Activated naive CD4-positive, alpha-beta T cell treated with anti-CD3 and anti-CD28 coated beads, Interleukin-2, amount 50 U/mL, for 16 hours (primary cell): Measurements from ENCODE around the gene STUB1.

Experiments used
- DNase-seq: peaks from one replicate; pipeline ENCODE4 v3.0.0-alpha.2; 2020

Gene STUB1

DNA sequence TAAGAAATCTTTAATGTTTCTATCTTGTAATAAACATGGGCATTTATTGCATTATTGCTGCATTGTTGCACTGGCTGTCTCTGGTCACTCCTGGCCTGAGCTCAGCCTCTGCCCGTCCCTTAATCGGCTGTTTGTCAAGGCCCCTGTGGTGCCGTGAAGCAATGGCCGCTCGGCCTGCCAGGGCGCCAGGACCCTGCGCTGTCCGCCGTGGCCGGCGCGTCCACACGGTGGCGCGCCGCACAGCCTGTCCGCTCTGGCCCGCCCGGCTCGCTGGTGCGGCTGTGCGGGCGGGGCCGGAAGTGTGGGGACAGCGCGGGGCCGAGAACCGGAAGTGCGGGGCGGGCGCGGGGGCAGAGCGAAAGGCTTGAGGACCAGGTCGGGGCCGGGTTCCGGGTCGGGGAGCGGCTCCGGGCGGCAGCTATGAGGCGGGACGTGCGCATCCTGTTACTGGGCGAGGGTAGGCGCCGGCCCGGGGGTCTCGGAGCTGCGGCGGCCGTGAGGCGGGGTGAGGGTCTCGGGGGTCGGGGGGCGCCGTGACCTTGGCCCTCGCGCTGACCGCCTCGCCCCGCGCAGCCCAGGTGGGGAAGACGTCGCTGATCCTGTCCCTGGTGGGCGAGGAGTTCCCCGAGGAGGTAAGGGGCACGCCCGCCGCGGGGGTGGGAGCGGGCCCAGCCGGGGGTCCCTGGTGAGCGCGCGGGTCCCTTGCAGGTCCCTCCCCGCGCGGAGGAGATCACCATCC, 12.3 kb upstream of the STUB1 start, which contains the start of gene RHOT2:
RHOT2 (plus strand) TSS at position 353 of the 739 bp plus-strand sequence; CDS start at position 421, 68 bp downstream.
- peak; percentile 93 for DNase-seq

DNA sequence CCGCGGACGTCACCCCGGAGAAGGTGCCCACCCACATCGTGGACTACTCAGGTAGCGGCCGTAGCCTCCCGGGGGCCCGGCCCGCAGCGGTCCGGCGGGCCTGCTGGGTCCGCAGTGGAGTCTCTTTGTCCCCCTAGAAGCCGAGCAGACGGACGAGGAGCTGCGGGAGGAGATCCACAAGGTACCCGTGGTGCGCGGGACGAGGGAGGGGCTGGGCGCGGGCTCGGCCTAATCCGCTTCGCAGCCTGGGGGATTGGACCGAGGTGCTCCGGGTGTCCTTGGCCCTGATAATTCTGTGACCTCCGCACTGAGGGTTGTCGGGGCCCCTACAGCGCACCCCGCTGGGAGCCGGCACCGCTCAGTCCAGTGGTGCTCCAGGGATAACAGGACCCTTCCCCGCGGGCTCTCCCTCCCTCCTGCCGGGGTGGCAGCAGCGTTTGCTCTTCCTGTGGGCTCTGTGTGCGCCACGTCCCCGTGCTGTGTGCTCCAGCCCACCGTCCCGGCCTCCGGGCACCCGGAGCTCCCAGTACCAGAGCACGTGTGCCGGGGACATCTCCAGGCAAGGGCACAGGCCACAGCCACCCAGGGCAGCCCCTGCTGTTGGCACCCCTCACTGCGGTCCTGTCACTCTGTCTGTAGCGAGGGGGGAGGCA, 11.6 kb upstream of the STUB1 start:
- DNase-seq, result no peak

DNA sequence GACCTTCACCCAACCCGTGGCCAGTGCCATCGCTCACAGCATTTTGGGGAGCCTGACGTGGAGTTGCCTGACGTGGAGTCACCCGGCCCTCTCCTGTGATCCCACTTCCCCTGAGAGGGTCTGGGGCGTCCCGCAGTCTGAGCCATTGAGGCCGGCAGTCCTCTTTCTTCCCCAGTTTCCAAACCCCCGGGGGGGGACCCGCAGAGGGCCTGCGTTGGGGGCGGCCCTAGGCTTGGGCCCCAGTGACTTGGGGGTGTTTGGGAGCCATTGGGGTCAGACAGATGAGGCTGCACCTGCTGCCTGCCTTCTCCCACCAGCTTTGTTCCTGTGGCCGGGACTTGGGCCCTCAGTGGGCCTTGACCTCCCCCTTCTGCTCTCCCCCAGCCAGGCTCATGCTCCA, 10.5 kb upstream of the STUB1 start:
- no peak for DNase-seq

- DNase-seq, result no peak
Observed at GRCh38 chr16:670485-671352, 9.5 kb upstream of the STUB1 start.

DNA sequence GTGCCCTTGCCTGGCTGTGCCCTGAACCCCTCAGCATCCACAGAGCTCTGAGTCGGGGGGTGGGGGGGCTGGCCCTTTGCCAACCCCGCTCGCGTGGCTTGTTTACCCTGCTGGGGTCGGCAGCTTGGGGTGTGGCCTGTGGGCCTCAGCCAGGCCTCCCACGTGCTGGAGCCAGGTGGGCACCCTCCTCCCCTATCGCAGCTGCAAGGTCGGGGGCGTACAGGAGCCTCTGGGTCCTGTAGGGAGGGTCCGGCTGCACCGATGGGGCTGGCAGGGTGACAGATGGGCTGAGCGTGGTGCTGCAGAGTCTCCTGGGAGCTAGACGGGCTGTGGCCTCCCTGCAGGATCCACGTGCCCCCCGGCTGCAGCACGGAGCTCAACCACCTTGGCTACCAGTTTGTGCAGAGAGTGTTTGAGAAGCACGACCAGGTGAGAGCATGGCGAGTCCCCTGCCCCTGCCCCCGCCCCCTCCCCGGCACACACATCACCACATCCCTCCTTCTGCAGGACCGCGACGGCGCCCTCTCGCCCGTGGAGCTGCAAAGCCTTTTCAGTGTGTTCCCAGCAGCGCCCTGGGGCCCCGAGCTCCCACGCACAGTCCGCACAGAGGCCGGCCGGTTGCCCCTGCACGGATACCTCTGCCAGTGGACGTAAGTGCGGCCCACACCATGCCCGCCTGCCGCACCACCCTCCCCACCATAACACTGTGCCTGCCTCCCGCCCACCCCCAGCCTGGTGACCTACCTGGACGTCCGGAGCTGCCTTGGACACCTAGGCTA, 8.7 kb upstream of the STUB1 start:
- no peak for DNase-seq

- DNase-seq, result no peak
Observed at GRCh38 chr16:672371-672770, 7.8 kb upstream of the STUB1 start.

GRCh38 chr16:672851-673250, 7.4 kb upstream of the STUB1 start:
- no peak for DNase-seq

DNA sequence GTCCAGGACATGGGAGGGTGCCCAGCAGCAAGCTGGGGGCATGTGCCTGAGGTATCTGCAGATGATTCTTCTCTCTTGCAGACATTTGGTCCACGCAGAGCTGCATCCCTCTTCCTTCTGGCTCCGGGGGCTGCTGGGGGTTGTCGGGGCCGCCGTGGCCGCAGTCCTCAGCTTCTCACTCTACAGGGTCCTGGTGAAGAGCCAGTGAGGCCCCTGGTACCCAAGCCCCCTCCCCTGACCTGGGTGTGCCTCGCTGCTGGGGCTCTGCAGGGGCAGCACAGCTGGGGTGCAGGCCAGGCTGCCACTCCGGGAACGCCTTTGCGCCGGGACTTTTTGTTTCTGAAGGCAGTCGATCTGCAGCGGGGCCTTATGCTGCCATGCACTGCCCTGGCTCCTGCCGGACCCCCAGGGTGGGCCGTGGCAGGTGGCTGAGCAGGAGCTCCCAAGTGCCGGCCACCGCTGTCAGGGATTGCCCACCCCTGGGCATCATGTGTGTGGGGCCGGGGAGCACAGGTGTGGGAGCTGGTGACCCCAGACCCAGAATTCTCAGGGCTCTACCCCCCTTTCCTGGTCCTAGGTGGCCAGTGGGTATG, 6.7 kb upstream of the STUB1 start:
- DNase-seq, result no peak

GRCh38 chr16:674214-674881, 5.9 kb upstream of the STUB1 start:
- no peak for DNase-seq

GRCh38 chr16:674968-675883, 5.0 kb upstream of the STUB1 start, which contains the start of gene RHBDL1:
TSS of gene RHBDL1 (plus strand) at chr16:675671. CDS start at chr16:675791, 120 bp downstream.
- no peak for DNase-seq

GRCh38 chr16:675884-676564, 4.2 kb upstream of the STUB1 start:
- DNase-seq, result no peak

DNA sequence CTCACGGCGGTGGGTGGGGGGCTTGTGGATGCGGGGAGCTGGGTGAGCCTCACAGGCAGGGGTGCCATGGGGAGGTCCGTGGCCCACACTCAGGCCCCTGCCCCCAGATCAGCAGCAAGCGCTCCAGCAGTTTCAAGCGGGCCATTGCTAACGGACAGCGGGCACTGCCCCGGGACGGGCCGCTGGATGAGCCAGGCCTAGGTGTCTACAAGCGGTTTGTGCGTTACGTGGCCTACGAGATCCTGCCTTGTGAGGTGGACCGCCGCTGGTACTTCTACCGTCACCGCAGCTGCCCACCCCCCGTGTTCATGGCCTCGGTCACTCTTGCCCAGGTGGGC, 3.7 kb upstream of the STUB1 start:
- DNase-seq, result no peak

DNA sequence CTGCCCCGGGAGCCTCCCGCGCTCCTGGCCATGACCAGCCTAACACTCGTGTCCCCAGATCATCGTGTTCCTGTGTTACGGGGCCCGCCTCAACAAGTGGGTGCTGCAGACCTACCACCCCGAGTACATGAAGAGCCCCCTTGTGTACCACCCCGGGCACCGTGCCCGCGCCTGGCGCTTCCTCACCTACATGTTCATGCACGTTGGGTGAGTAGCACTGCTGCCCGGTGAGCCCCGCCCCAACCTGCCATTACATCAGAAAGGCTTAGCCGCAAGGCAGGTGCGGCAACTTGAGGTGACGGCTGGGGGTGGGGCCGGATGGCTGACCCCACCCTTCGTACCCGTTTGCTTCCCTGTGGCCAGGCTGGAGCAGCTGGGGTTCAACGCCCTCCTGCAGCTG, 3.3 kb upstream of the STUB1 start:
- DNase-seq, result no peak

- no peak for DNase-seq
Observed at GRCh38 chr16:677316-678190, 2.7 kb upstream of the STUB1 start.

GRCh38 chr16:678209-678857, 1.9 kb upstream of the STUB1 start:
- DNase-seq, result no peak

- peak; percentile 59 for DNase-seq
Observed at GRCh38 chr16:678858-679813, 1.1 kb upstream of the STUB1 start.

DNA sequence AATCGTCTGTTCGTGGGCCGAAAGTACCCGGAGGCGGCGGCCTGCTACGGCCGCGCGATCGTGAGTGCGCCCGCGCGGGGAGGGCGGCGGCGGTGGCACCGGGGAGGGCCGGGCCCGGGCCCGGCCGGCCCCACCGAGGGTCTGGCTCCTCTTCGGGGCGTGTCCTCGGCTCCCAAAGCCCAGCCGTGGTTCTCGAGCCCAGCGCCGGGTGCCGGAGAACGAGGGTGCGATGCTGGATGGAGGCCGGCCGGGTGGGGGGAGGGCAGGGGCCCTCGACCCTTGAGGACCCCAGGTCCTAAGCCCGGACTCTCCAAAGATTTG, 375 bp downstream of the STUB1 start:
- DNase-seq, result no peak
